Activated naive CD4-positive, alpha-beta T cell treated with anti-CD3 and anti-CD28 coated beads, Interleukin-2, amount 50 U/mL, for 72 hours (primary cell): Measurements from ENCODE around the gene GUSB. TPM values are rescaled to one million over a fixed set of nuclear protein-coding genes. Genes with fewer than 3 reads are reported as not detected.
"Not testable (repeated sequence)": the region's sequence is repeated elsewhere in the genome, so short reads cannot be mapped to it uniquely, and the experiment has no call there.

Source experiments
- ATAC-seq, 2 donors: fragments of 150-1000 bp; cut with Tn5 transposase; 2 replicates each; pipeline ENCODE4 v1.10.0; 2021; ENCODE audit warnings: mild to moderate bottlenecking in 2 of 2, moderate library complexity in 2 of 2
- DNase-seq, 2 donors: peaks; one replicate each; pipeline ENCODE4 v3.0.0; 2021 to 2022; ENCODE audit warnings: low spot score in 2 of 2
- H3K27ac Mint-ChIP-seq, 2 donors: one replicate each; pipeline ENCODE4 v1.8.0; 2022; ENCODE audit warnings: mild to moderate bottlenecking in 2 of 2, mixed read lengths in 2 of 2
- H3K36me3 Mint-ChIP-seq, 2 donors: one replicate each; pipeline ENCODE4 v1.8.0; 2022; ENCODE audit warnings: mixed read lengths in 2 of 2
- H3K9me3 Mint-ChIP-seq, 2 donors: one replicate each; pipeline ENCODE4 v1.8.0; 2022; ENCODE audit warnings: mixed read lengths in 2 of 2
- total RNA-seq, 2 donors: library from RNA; stranded (reverse); gene quantifications; one replicate each; pipeline ENCODE4 v1.2.3, GENCODE V29; 2022

The GUSB gene
- total RNA-seq, 2 donors from 2014 or later = 49.3 to 89.6 TPM

GRCh38 chr7:65979583-65980477, 2.2 kb downstream of the GUSB start:
- peaks cover 0 to 8% of the 10 kb centered on the region in 2 donors for H3K36me3 Mint-ChIP-seq
- DNase-seq (no peak), ATAC-seq (no peak)
- H3K9me3 Mint-ChIP-seq = no peaks in the 10 kb centered on the region
- no peak overlapping the region for H3K27ac Mint-ChIP-seq

GRCh38 chr7:65978891-65979582, 3.0 kb downstream of the GUSB start:
- H3K27ac Mint-ChIP-seq = no peak overlapping the region
- no peaks in the 10 kb centered on the region for H3K9me3 Mint-ChIP-seq
- peaks cover 0 to 8% of the 10 kb centered on the region in 2 donors for H3K36me3 Mint-ChIP-seq
- DNase-seq (no peak), ATAC-seq (no peak)

GRCh38 chr7:65976659-65977196, 5.3 kb downstream of the GUSB start:
- no peak for ATAC-seq
- Mint-ChIP-seq H3K36me3 (peaks cover 7 to 8% of the 10 kb centered on the region in 2 donors), H3K9me3 (no peaks in the 10 kb centered on the region), H3K27ac (no peak overlapping the region)
- DNase-seq = no peak

- peaks cover 6 to 7% of the 10 kb centered on the region in 2 donors for H3K36me3 Mint-ChIP-seq
- ATAC-seq (no peak), DNase-seq (no peak)
- no peak overlapping the region for H3K27ac Mint-ChIP-seq
- no peaks in the 10 kb centered on the region for H3K9me3 Mint-ChIP-seq
These were observed 6.1 kb downstream of the GUSB start for GRCh38 chr7:65975814-65976445.

GRCh38 chr7:65974876-65975275, 7.1 kb downstream of the GUSB start:
- H3K36me3 Mint-ChIP-seq = peaks cover 0 to 7% of the 10 kb centered on the region in 2 donors
- ATAC-seq = no peak
- no peak for DNase-seq
- no peaks in the 10 kb centered on the region for H3K9me3 Mint-ChIP-seq
- H3K27ac Mint-ChIP-seq = no peak overlapping the region

GRCh38 chr7:65974191-65974801, 7.7 kb downstream of the GUSB start:
- Mint-ChIP-seq H3K27ac (no peak overlapping the region), H3K36me3 (peaks cover 0 to 7% of the 10 kb centered on the region in 2 donors), H3K9me3 (no peaks in the 10 kb centered on the region)
- no peak for ATAC-seq
- DNase-seq = no peak

GRCh38 chr7:65972976-65973375, 9.0 kb downstream of the GUSB start:
- Mint-ChIP-seq H3K36me3 (peaks cover 0 to 7% of the 10 kb centered on the region in 2 donors), H3K9me3 (no peaks in the 10 kb centered on the region), H3K27ac (peak overlapping the region in 1 of 2 donors; percentile 39)
- no peak for ATAC-seq
- peak in 1 of 2 donors; percentile 39 for DNase-seq

- no peak for DNase-seq
- peak overlapping the region in 1 of 2 donors; percentile 71 for H3K27ac Mint-ChIP-seq
- peaks cover 0 to 16% of the 10 kb centered on the region in 2 donors for H3K36me3 Mint-ChIP-seq
- H3K9me3 Mint-ChIP-seq = no peaks in the 10 kb centered on the region
- ATAC-seq = no peak
These were observed 11.0 kb downstream of the GUSB start for GRCh38 chr7:65971021-65971420.

GRCh38 chr7:65968256-65969185, 13.5 kb downstream of the GUSB start:
- peak overlapping the region; percentile 52 to 74 for H3K27ac Mint-ChIP-seq
- ATAC-seq (no peak), DNase-seq (no peak)
- no peaks in the 10 kb centered on the region for H3K9me3 Mint-ChIP-seq
- H3K36me3 Mint-ChIP-seq = peaks cover 7 to 17% of the 10 kb centered on the region in 2 donors

GRCh38 chr7:65967361-65968155, 14.5 kb downstream of the GUSB start:
- DNase-seq (no peak), ATAC-seq (no peak)
- Mint-ChIP-seq H3K36me3 (peaks cover 13 to 14% of the 10 kb centered on the region in 2 donors), H3K27ac (peak overlapping the region; percentile 27 to 94), H3K9me3 (no peaks in the 10 kb centered on the region)

- no peak for ATAC-seq
- Mint-ChIP-seq H3K9me3 (no peaks in the 10 kb centered on the region), H3K27ac (peak overlapping the region in 1 of 2 donors; percentile 95), H3K36me3 (peaks cover 10 to 13% of the 10 kb centered on the region in 2 donors)
- no peak for DNase-seq
These were observed 15.9 kb downstream of the GUSB start for GRCh38 chr7:65966146-65966545.

GRCh38 chr7:65964671-65965070, 17.3 kb downstream of the GUSB start:
- peaks cover 13 to 15% of the 10 kb centered on the region in 2 donors for H3K36me3 Mint-ChIP-seq
- not testable (repeated sequence) for DNase-seq, ATAC-seq, H3K9me3 Mint-ChIP-seq, H3K27ac Mint-ChIP-seq

- no peak for DNase-seq
- no peaks in the 10 kb centered on the region for H3K9me3 Mint-ChIP-seq
- no peak for ATAC-seq
- H3K27ac Mint-ChIP-seq = no peak overlapping the region
- H3K36me3 Mint-ChIP-seq = peaks cover 13 to 15% of the 10 kb centered on the region in 2 donors
These were observed 20.0 kb downstream of the GUSB start for GRCh38 chr7:65962033-65962432.

- Mint-ChIP-seq H3K27ac (peak overlapping the region in 1 of 2 donors; percentile 29), H3K36me3 (peaks cover 6 to 13% of the 10 kb centered on the region in 2 donors), H3K9me3 (no peaks in the 10 kb centered on the region)
- ATAC-seq = no peak
- no peak for DNase-seq
These were observed 21.5 kb downstream of the GUSB start for GRCh38 chr7:65960351-65961074.
